ENCODE measurements around the gene PLCH1. TPM values are rescaled to one million over a fixed set of nuclear protein-coding genes. Genes with fewer than 3 reads are reported as not detected.

PLCH1 gene
- total and polyA plus RNA-seq, 2 experiments from 2014 or later, result 8.1 to 25.3 TPM

- DNase-seq (ENCODE audit: low spot score) (no peak), ATAC-seq (no peak)
- no peaks in the 10 kb centered on the region for H3K9me2 ChIP-seq (ENCODE audit: insufficient read depth)
- TF ChIP-seq STAT1 (IDR thresholded peaks at IDR 0.05; ENCODE audit: unreplicated experiment) (no peak), EZH2phosphoT487 (IDR thresholded peaks at IDR 0.05; ENCODE audit: unreplicated experiment) (no peak), CREB1 (CRISPR knock-in tag; IDR thresholded peaks at IDR 0.05; ENCODE audit: low read depth) (no peak), JUNB (IDR thresholded peaks at IDR 0.05; ENCODE audit: unreplicated experiment) (no peak), POLR2AphosphoS5 (IDR thresholded peaks at IDR 0.05; ENCODE audit: low read depth) (no peak), ZNF331 (CRISPR knock-in tag; IDR thresholded peaks at IDR 0.05; ENCODE audit: low read depth) (no peak), ZNF114 (CRISPR knock-in tag; IDR thresholded peaks at IDR 0.05) (no peak), ZNF462 (CRISPR knock-in tag; IDR thresholded peaks at IDR 0.05) (no peak), NANOG (IDR thresholded peaks at IDR 0.05; ENCODE audit: borderline replicate concordance) (no peak), EZH2 (IDR thresholded peaks at IDR 0.05; ENCODE audit: low read depth, unreplicated experiment) (no peak), CTCF (conservative IDR thresholded peaks at IDR 0.05; ENCODE audit: low read depth in 2 of 2) (no peak), REST (IDR thresholded peaks at IDR 0.05; ENCODE audit: unreplicated experiment) (no peak), ETS1 (IDR thresholded peaks at IDR 0.05) (no peak)
- Mint-ChIP-seq H3K4me1 (peaks cover 45% of the 10 kb centered on the region), H3K27ac (no peak overlapping the region), H3K36me3 (ENCODE audit: low read depth) (no peaks in the 10 kb centered on the region), H3K9me3 (no peaks in the 10 kb centered on the region), H3K4me3 (no peak overlapping the region), H3K27me3 (ENCODE audit: insufficient read depth, low read depth, poor library complexity) (no peaks in the 10 kb centered on the region)
- H2AFZ ChIP-seq, result no peak overlapping the region
- H3F3A ChIP-seq (replicated peaks; ENCODE audit: low read depth), result no peaks in the 10 kb centered on the region
- peaks cover 32% of the 10 kb centered on the region for H3K4me1 ChIP-seq (ENCODE audit: insufficient read depth)
- no peak overlapping the region for H3K27ac ChIP-seq (ENCODE audit: low read depth)
- peaks cover 16% of the 10 kb centered on the region; the same call in 1 of the 2 replicates for H3K79me2 ChIP-seq (replicated peaks; ENCODE audit: insufficient read depth)
- no peaks in the 10 kb centered on the region for H4K20me1 ChIP-seq (replicated peaks; ENCODE audit: insufficient read depth)
- H3K27me3 ChIP-seq (ENCODE audit: insufficient read depth), result no peaks in the 10 kb centered on the region
- H3K4me3 ChIP-seq, result no peak overlapping the region
- no peaks in the 10 kb centered on the region for H3K36me3 ChIP-seq (ENCODE audit: insufficient read depth)
- H3K4me2 ChIP-seq, result no peak overlapping the region
Observed at GRCh38 chr3:155704061-155704460, 40.8 kb downstream of the PLCH1 start.
